Measurements from ENCODE around the gene TMCO4. TPM values are rescaled to one million over a fixed set of nuclear protein-coding genes. Genes with fewer than 3 reads are reported as not detected.
"Not testable (repeated sequence)": the region's sequence is repeated elsewhere in the genome, so short reads cannot be mapped to it uniquely, and the experiment has no call there.

Gene TMCO4
- total and polyA plus RNA-seq, 2 of the 4 experiments (the other 2 are of a cell fraction) = 7.3 to 8.6 TPM

DNA sequence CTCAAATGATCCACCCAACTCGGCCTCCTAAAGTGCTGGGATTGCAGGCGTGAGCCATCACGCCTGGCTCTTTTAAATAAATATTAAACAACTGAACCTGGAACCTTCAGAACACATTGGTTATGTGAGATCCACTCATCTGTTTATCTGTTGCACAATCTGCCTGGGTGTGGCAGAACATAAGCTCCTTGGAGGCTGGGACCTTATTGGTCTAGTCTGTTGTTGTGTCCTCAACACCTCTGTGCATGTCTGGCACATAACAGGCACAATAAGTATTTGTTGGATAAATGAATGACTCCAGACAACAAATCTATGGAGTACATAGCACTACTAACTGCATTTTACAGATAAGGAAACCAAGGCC is 159.7 kb downstream of the TMCO4 start:
- Histone ChIP-seq H3K4me1 (ENCODE audit: control insufficient read depth, insufficient read depth, low read length) (peaks cover 10% of the 10 kb centered on the region; the same call in 1 of the 2 replicates), H3K79me1 (ENCODE audit: low read depth in 1 of 2, low read length in 2 of 2) (peaks cover 0 to 4% of the 10 kb centered on the region in 2 experiments; a peak in 1 of 4 replicates), H3K27ac (ENCODE audit: insufficient read depth, low read length) (no peak overlapping the region; the same call in 1 of the 2 replicates), H3K9me3 (ENCODE audit: control insufficient read depth, insufficient read depth, low read length) (no peaks in the 10 kb centered on the region), H3K23ac (ENCODE audit: low read depth, low read length) (no peak overlapping the region), H3K36me3 (ENCODE audit: control insufficient read depth, insufficient read depth, low read length) (no peaks in the 10 kb centered on the region), H3K4me3 (ENCODE audit: insufficient read depth, low read depth, low read length) (no peak overlapping the region), H4K91ac (ENCODE audit: insufficient read depth, low read depth, low read length) (no peak overlapping the region), H4K5ac (ENCODE audit: low read depth, low read length) (no peak overlapping the region), H2AK9ac (replicated peaks; ENCODE audit: low read depth, low read length, poor library complexity) (no peak overlapping the region), H3K14ac (replicated peaks; ENCODE audit: low read depth, low read length) (no peak overlapping the region), H3K4ac (ENCODE audit: low read depth, low read length) (no peak overlapping the region), H3K56ac (ENCODE audit: extremely low read depth, insufficient read depth, low read length) (no peak overlapping the region), H2BK20ac (ENCODE audit: low read depth, low read length) (no peak overlapping the region), H3K18ac (ENCODE audit: low read depth, low read length) (no peak overlapping the region), H4K20me1 (ENCODE audit: insufficient read depth, low read length) (no peaks in the 10 kb centered on the region), H4K8ac (ENCODE audit: low read depth in 2 of 2, low read length in 2 of 2) (no peak overlapping the region), H3K9me1 (ENCODE audit: insufficient read depth, low read length) (peaks cover 7% of the 10 kb centered on the region), H3K9ac (ENCODE audit: low read depth, low read length) (no peak overlapping the region), H2BK120ac (ENCODE audit: low read depth, low read length) (no peak overlapping the region), H2BK15ac (ENCODE audit: low read depth, low read length) (no peak overlapping the region), H2AK5ac (ENCODE audit: low read depth, low read length) (no peak overlapping the region), H2BK5ac (ENCODE audit: low read depth, low read length, poor library complexity, severe bottlenecking) (no peak overlapping the region), H3K4me2 (ENCODE audit: low read depth, low read length) (no peak overlapping the region; the same call in 1 of the 2 replicates), H3K27me3 (ENCODE audit: control insufficient read depth, insufficient read depth, low read length) (no peaks in the 10 kb centered on the region), H2AFZ (replicated peaks; ENCODE audit: low read length, poor library complexity) (no peak overlapping the region)
- BruUV-seq (replicated peaks) = no TSS peak
- in situ Hi-C loops (cut with MboI; ENCODE audit: low sequenced_read_pairs) = loop anchor here (10.0 kb wide), 1 partner anchor 155 kb away; the partner anchor contains the start of gene CAPZB
- dilution Hi-C loops (cut with HindIII; ENCODE audit: low sequenced_read_pairs, unreplicated experiment) = no loop called here
- POLR2A ChIA-PET (ENCODE audit: unreplicated experiment) = no interaction called here
- peak; percentile 34 for DNase-seq
- intact Hi-C loops (cut with micrococcal nuclease) = no loop called here
- WGBS, 2 experiments (ENCODE audit: extremely low coverage in 2 of 2, insufficient read length in 1 of 2) = 80% methylated on average over 1 of the region's 3 CpGs; no CpG with 5 or more reads in 1 of the 2 experiments
- CTCF ChIA-PET = interaction anchor here (1.1 kb wide), 1 partner anchor 14 kb away, joined by 3 read pairs; no protein-coding TSS in a partner anchor
- TF ChIP-seq CEBPB (IDR thresholded peaks at IDR 0.05; ENCODE audit: low read depth, low read length) = peak; percentile 91
- no peak for TF ChIP-seq RCOR1 (IDR thresholded peaks at IDR 0.05; ENCODE audit: insufficient replicate concordance, low read length)
- ATAC-seq (ENCODE audit: low read depth) = no peak

DNA sequence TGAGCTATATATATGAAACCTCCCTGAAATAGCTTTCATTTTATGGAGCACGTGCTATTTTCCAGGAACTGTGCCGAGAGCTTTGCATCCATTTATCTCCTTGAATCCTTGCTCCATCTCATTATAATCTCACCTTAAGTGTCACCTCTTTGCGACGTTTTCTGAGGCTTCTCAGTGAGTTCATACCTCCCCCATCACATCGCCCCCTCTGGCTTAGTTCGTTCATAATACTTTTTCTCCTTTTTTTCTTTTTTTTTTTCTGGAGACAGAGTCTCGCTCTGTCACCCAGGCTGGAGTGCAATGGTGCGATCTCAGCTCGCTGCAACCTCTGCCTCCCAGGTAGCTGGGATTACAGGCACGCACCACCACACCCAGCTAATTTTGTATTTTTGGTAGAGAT is 160.5 kb downstream of the TMCO4 start:
- CTCF ChIA-PET; dilution Hi-C loops (cut with HindIII; ENCODE audit: low sequenced_read_pairs, unreplicated experiment); H4K91ac ChIP-seq (ENCODE audit: insufficient read depth, low read depth, low read length); ATAC-seq (ENCODE audit: low read depth); H3K4me3 ChIP-seq (ENCODE audit: insufficient read depth, low read depth, low read length); H3K9me1 ChIP-seq (ENCODE audit: insufficient read depth, low read length); intact Hi-C loops (cut with micrococcal nuclease); H3K4ac ChIP-seq (ENCODE audit: low read depth, low read length); H4K5ac ChIP-seq (ENCODE audit: low read depth, low read length); H2AK5ac ChIP-seq (ENCODE audit: low read depth, low read length); H2AFZ ChIP-seq (replicated peaks; ENCODE audit: low read length, poor library complexity); H3K9me3 ChIP-seq (ENCODE audit: control insufficient read depth, insufficient read depth, low read length); H3K36me3 ChIP-seq (ENCODE audit: control insufficient read depth, insufficient read depth, low read length); H3K27me3 ChIP-seq (ENCODE audit: control insufficient read depth, insufficient read depth, low read length); DNase-seq; H4K20me1 ChIP-seq (ENCODE audit: insufficient read depth, low read length); BruUV-seq (replicated peaks); H2BK120ac ChIP-seq (ENCODE audit: low read depth, low read length); H3K23ac ChIP-seq (ENCODE audit: low read depth, low read length); H2BK5ac ChIP-seq (ENCODE audit: low read depth, low read length, poor library complexity, severe bottlenecking); POLR2A ChIA-PET (ENCODE audit: unreplicated experiment); H3K4me2 ChIP-seq (ENCODE audit: low read depth, low read length); H3K56ac ChIP-seq (ENCODE audit: extremely low read depth, insufficient read depth, low read length); H4K8ac ChIP-seq (ENCODE audit: low read depth in 2 of 2, low read length in 2 of 2); H3K79me1 ChIP-seq (ENCODE audit: low read depth in 1 of 2, low read length in 2 of 2); H3K27ac ChIP-seq (ENCODE audit: insufficient read depth, low read length); H3K18ac ChIP-seq (ENCODE audit: low read depth, low read length); H2BK15ac ChIP-seq (ENCODE audit: low read depth, low read length); H3K14ac ChIP-seq (replicated peaks; ENCODE audit: low read depth, low read length); H2AK9ac ChIP-seq (replicated peaks; ENCODE audit: low read depth, low read length, poor library complexity); in situ Hi-C loops (cut with MboI; ENCODE audit: low sequenced_read_pairs); H3K9ac ChIP-seq (ENCODE audit: low read depth, low read length); H2BK20ac ChIP-seq (ENCODE audit: low read depth, low read length): not testable (repeated sequence)
- 100% methylated on average over 4 of the region's 10 CpGs; no CpG with 5 or more reads in 1 of the 2 experiments for WGBS, 2 experiments (ENCODE audit: extremely low coverage in 2 of 2, insufficient read length in 1 of 2)
- H3K4me1 ChIP-seq (ENCODE audit: control insufficient read depth, insufficient read depth, low read length) = peaks cover 10% of the 10 kb centered on the region; the same call in 1 of the 2 replicates
